ENCODE measurements around the gene SLC39A6.
A peak's percentile ranks its signal among the peaks of the same experiment; 100 is the strongest.
"Not testable (repeated sequence)": the region's sequence is repeated elsewhere in the genome, so short reads cannot be mapped to it uniquely, and the experiment has no call there.

SLC39A6 gene

GRCh38 chr18:36129300-36130038 is at the start of gene SLC39A6, which contains the start of gene ELP2:
TSS of gene SLC39A6 (minus strand) at chr18:36129340. CDS start at chr18:36127007, 2,333 bp downstream.
TSS of gene ELP2 (plus strand) at chr18:36129899. CDS start at chr18:36129934, 35 bp downstream.
- H3K27ac ChIP-seq = peak within 1 kb of the TSS; percentile 99
- TF ChIP-seq CTCF (conservative IDR thresholded peaks at IDR 0.05) = no peak

- TF ChIP-seq CTCF (conservative IDR thresholded peaks at IDR 0.05) = no peak
- H3K27ac ChIP-seq = 0 out of 2 replicates have a peak overlapping the region, but pooled peaks have one; percentile 5
Measured at GRCh38 chr18:36177913-36178312, 48.8 kb upstream of the SLC39A6 start.

- H3K27ac ChIP-seq = no peak overlapping the region
Measured at GRCh38 chr18:36176711-36177110, 47.6 kb upstream of the SLC39A6 start.

GRCh38 chr18:36176177-36176584 is 47.0 kb upstream of the SLC39A6 start:
- TF ChIP-seq CTCF (conservative IDR thresholded peaks at IDR 0.05) = no peak
- H3K27ac ChIP-seq = no peak overlapping the region

More at GRCh38 chr18:36176711-36177110, 47.6 kb upstream of the SLC39A6 start:
- no peak for TF ChIP-seq CTCF (conservative IDR thresholded peaks at IDR 0.05)

GRCh38 chr18:36175481-36175880 is 46.3 kb upstream of the SLC39A6 start:
- TF ChIP-seq CTCF (conservative IDR thresholded peaks at IDR 0.05) = no peak
- H3K27ac ChIP-seq = no peak overlapping the region

GRCh38 chr18:36169938-36170337 is 40.8 kb upstream of the SLC39A6 start:
- no peak overlapping the region for H3K27ac ChIP-seq
- TF ChIP-seq CTCF (conservative IDR thresholded peaks at IDR 0.05) = no peak

GRCh38 chr18:36168296-36168695 is 39.2 kb upstream of the SLC39A6 start:
- not testable (repeated sequence) for H3K27ac ChIP-seq

- no peak overlapping the region for H3K27ac ChIP-seq
- no peak for TF ChIP-seq CTCF (conservative IDR thresholded peaks at IDR 0.05)
Measured at GRCh38 chr18:36167692-36168218, 38.6 kb upstream of the SLC39A6 start.

Data from VCaP (cell line).